Vagina (tissue), 2 donors: ENCODE measurements around the gene ZNF443. TPM values are rescaled to one million over a fixed set of nuclear protein-coding genes. Genes with fewer than 3 reads are reported as not detected.
A peak's percentile ranks its signal among the peaks of the same experiment; 100 is the strongest.
"Not testable (repeated sequence)": the region's sequence is repeated elsewhere in the genome, so short reads cannot be mapped to it uniquely, and the experiment has no call there.

Experiments used
- DNase-seq, 2 donors: peaks; one replicate each; pipeline ENCODE4 v3.0.0-alpha.2; 2017; ENCODE audit errors: extremely low spot score in 2 of 2
- H3K27ac ChIP-seq: fragments of 200-600 bp; sonication (generic); one replicate; pipeline ENCODE4 v1.5.1; 2019
- H3K27me3 ChIP-seq: fragments of 200-600 bp; sonication (generic); one replicate; pipeline ENCODE4 v1.5.1; 2019
- H3K36me3 ChIP-seq, 2 donors: fragments of 200-600 bp; sonication (generic); one replicate each; pipeline ENCODE4 v1.5.1; 2017 to 2019
- H3K4me1 ChIP-seq: fragments of 200-600 bp; sonication (generic); one replicate; pipeline ENCODE4 v1.5.1; 2019
- H3K4me3 ChIP-seq, 2 donors: fragments of 200-600 bp; sonication (generic); 1 replicate in 1 of 2; 2 replicates in 1 of 2; pipeline ENCODE4 v1.5.1; 2016 to 2019
- H3K9me3 ChIP-seq: fragments of 200-600 bp; sonication (generic); one replicate; pipeline ENCODE4 v1.5.1; 2019
- POLR2A ChIP-seq, 2 donors: fragments of 450-650 bp; IDR thresholded peaks; one replicate each; pipeline ENCODE4 v1.6.1; 2017; ENCODE audit warnings: antibody characterized with exemption in 2 of 2, mild to moderate bottlenecking in 2 of 2, moderate library complexity in 2 of 2
- POLR2AphosphoS5 ChIP-seq, 2 donors: sonication (generic); formaldehyde crosslinking; IDR thresholded peaks; one replicate each; pipeline ENCODE4 v1.9.0; 2017; ENCODE audit warnings: antibody characterized with exemption in 2 of 2, mild to moderate bottlenecking in 2 of 2, low read depth in 1 of 2; ENCODE audit not compliant: insufficient read depth in 1 of 2
- intact Hi-C: fragments of 100-400 bp; cut with DNase I; formaldehyde crosslinking; loops from one replicate; pipeline ENCODE4 v1.15.1; 2023
- total RNA-seq: library from RNA; depleted of rRNA; stranded (reverse); fragments of >200 nt; gene quantifications from one replicate; pipeline ENCODE4 v1.2.3, GENCODE V29; 2016
- TF ChIP-seq, protein P1 (sequence below), 3 experiments: fragments of 450-650 bp in 2 of 3; fragments of 200-600 bp in 1 of 3; sonication (generic) in 1 of 3; IDR thresholded peaks; one replicate each; pipeline ENCODE4 v1.5.1; 2017 to 2019; ENCODE audit warnings: antibody characterized with exemption in 3 of 3, mild to moderate bottlenecking in 2 of 3, moderate library complexity in 2 of 3

Gene ZNF443
- total RNA-seq, 1 donor from 2014 or later: 5.9 TPM

DNA sequence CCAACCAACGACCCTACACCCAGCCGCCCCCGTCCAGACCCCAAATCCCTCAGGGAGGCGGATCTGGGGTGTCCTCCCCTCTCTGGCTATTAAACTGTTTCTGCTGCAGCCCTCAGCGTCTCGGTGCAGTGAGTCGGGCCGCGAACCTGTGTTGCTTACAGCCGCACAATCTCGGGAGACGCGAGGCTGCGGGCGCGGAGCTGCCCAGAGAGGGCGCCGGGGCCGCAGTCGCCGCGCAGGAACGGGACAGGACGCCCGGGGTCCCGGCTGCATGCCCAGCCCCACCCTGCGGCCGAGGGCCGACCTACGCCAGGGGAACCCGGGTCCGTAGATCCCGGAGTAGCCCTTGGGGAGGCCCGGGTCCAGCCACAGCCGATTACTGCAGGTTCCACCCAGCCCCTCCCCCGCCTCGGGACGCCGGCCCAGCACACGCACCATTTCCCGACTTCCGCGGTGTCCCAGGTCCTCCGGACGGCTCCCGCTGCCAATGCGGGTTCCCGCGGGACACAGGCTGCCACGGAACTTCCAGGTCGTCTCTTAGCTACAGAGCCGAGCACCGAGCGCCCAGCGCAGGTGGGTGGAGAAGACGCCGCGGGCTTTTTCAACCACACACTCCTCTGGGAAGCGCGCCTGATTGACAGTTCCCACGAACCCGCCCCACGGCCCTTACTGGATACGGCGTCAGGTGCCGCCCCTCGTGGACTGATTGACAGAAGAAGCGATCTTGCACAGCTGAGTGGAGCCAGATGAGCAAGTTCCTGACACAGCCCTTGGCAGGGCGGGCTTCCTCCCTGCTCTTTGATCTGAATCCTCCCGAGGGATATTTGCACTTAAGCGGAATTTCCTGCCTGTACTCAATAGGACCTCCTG, 40.0 kb downstream of the ZNF443 start, which contains the start of gene ZNF799:
ZNF799 (minus strand) TSS at position 639 of the 870 bp plus-strand sequence; CDS start at position 438, 201 bp downstream.
- Histone ChIP-seq H3K4me3 (peak within 1 kb of the TSS; percentile 71 to 87), H3K4me1 (peaks cover 8% of the 10 kb centered on the region), H3K36me3 (no peaks in the 10 kb centered on the region), H3K27ac (peak within 1 kb of the TSS; percentile 76), H3K9me3 (no peaks in the 10 kb centered on the region), H3K27me3 (no peaks in the 10 kb centered on the region)
- peak; percentile 96 to 98 for DNase-seq
- TF ChIP-seq POLR2A (IDR thresholded peaks at IDR 0.05) (peak in 1 of 2 donors; percentile 40), POLR2AphosphoS5 (IDR thresholded peaks at IDR 0.05; ENCODE audit: insufficient read depth in 1 of 2, low read depth in 1 of 2) (peak; percentile 91)
- TF ChIP-seq, protein P1, sequence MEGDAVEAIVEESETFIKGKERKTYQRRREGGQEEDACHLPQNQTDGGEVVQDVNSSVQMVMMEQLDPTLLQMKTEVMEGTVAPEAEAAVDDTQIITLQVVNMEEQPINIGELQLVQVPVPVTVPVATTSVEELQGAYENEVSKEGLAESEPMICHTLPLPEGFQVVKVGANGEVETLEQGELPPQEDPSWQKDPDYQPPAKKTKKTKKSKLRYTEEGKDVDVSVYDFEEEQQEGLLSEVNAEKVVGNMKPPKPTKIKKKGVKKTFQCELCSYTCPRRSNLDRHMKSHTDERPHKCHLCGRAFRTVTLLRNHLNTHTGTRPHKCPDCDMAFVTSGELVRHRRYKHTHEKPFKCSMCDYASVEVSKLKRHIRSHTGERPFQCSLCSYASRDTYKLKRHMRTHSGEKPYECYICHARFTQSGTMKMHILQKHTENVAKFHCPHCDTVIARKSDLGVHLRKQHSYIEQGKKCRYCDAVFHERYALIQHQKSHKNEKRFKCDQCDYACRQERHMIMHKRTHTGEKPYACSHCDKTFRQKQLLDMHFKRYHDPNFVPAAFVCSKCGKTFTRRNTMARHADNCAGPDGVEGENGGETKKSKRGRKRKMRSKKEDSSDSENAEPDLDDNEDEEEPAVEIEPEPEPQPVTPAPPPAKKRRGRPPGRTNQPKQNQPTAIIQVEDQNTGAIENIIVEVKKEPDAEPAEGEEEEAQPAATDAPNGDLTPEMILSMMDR (IDR thresholded peaks at IDR 0.05): no peak
- intact Hi-C loops: no loop called here

DNA sequence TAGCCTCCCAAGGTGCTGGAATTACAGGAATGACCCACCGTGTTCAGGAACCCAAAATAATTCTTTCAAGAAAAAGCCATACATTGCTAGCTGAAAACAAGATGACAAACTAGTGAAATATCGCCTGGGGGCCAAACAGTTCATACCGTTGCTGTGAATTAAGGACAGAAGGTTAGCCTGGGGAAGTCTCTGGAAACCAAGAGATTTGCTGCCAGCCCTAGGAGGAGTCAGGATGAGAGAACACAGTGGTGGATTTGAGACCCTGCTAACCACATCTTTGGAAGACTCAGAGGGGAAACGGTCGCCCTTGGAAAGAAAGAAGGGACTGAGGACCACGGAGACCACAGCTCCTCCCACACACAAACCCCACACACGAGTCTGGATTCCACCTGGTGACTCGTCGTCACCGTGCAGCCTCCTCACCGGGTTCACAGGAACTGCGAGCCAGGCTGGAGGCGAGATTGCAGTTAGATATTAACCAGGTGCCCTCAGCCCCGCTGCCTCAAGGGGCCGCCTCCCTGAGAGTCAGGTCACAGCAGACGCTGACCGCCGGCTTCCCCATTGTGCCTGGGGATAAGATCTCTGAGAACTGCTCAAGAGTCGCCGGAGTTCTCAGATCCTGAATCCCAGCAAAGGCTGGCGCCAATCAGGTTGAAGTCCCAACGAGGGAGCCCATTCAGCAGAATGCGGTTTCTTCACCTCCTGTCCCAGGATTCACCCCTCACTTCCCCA, 40.8 kb downstream of the ZNF443 start:
- not testable (repeated sequence) for H3K27me3 ChIP-seq, H3K9me3 ChIP-seq

DNA sequence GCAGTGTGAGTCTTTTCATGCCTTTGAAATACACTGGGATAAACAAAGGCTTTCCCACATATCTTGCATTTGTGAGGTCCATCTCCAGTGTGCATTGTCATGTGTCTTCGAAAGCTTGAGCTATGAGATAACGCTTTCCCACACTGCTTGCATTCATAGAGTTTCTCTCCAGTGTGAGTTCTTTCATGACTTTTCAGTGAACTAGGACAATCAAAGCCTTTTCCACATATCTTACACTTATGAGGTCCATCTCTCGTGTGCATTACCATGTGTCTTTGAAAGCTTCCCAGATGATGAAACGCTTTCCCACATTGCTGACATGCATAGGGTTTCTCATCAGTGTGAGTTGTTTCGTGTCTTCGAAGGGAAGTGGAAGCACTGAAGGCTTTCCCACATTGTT, 49.7 kb downstream of the ZNF443 start:
- H3K27me3 ChIP-seq, H3K9me3 ChIP-seq, H3K27ac ChIP-seq, H3K4me3 ChIP-seq, DNase-seq, H3K4me1 ChIP-seq, intact Hi-C loops: not testable (repeated sequence)
- H3K36me3 ChIP-seq: peaks cover 0 to 25% of the 10 kb centered on the region in 2 donors

More for the DNA sequence above, 40.8 kb downstream of the ZNF443 start:
- H3K27ac ChIP-seq: peak overlapping the region; percentile 76
- DNase-seq, H3K36me3 ChIP-seq, intact Hi-C loops, H3K4me1 ChIP-seq: not testable (repeated sequence)
- peak overlapping the region; percentile 71 to 87 for H3K4me3 ChIP-seq

DNA sequence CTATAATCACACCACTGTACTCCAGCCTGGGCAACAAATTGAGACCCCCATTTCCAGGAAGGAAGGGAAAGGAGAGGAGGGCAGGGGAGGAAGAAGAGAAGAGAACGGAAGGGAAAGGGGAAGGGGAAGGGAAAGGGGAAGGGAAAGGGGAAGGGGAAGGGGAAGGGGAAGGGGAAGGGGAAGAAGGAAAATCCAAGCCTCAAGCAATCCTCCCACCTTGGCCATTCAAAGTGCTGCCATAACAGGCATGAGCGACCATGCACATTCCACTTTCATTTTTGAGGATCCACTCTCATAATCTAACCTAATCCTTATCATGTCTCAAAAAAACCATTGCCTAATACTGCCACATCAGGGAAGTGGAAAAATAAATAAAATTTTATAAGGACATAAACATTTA, 54.5 kb downstream of the ZNF443 start:
- H3K27me3 ChIP-seq, intact Hi-C loops, H3K4me3 ChIP-seq, H3K9me3 ChIP-seq, H3K27ac ChIP-seq, H3K4me1 ChIP-seq, DNase-seq: not testable (repeated sequence)
- peaks cover 0 to 42% of the 10 kb centered on the region in 2 donors for H3K36me3 ChIP-seq

DNA sequence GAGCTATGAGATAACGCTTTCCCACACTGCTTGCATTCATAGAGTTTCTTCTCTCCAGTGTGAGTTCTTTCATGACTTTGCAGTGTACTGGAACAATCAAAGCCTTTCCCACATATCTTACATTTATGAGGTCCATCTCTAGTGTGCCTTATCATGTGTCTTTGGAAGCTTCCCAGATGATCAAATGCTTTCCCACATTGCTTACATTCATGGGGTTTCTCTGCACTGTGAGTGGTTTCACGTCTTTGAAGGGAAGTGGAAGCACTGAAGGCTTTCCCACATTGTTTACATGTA, 60.4 kb downstream of the ZNF443 start:
- Histone ChIP-seq H3K36me3 (peaks cover 0 to 36% of the 10 kb centered on the region in 2 donors), H3K27me3 (no peaks in the 10 kb centered on the region), H3K4me3 (no peak overlapping the region), H3K27ac (no peak overlapping the region), H3K4me1 (no peaks in the 10 kb centered on the region), H3K9me3 (peaks cover 10% of the 10 kb centered on the region)
- TF ChIP-seq, protein P1 (IDR thresholded peaks at IDR 0.05): no peak
- TF ChIP-seq POLR2A (IDR thresholded peaks at IDR 0.05): no peak
- no peak for TF ChIP-seq POLR2AphosphoS5 (IDR thresholded peaks at IDR 0.05; ENCODE audit: insufficient read depth in 1 of 2, low read depth in 1 of 2)
- intact Hi-C loops: no loop called here
- DNase-seq: no peak

DNA sequence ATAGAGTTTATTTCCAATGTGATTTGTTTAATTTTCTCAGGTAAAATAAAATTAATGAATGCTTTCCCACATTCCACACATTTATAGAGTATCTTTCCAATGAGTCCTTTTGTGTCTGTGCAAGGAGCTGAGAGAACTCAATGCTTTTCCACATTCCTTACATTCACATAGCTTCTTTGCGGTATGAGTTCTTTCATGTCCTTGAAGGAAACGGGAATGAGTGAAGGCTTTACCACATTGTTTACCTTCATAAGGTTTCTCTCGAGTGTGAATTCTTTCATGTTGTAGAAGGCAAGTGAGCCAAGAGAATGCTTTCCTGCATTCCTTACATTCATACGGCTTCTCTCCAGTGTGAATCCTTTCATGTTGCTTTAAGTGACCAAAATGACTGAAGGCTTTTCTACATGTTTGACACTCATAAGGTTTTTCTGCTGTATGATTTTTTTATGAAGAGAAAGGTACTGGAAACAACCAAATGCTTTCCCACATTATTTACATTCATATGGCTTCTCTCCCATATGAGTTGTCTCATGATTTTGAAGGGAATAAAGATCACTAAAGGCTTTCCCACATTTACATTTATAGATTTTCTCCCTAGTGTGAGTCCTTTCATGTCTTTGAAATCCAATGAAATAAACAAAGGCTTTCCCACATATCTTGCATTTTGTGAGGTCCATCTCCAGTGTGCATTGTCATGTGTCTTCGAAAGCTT, 60.9 kb downstream of the ZNF443 start:
- Histone ChIP-seq H3K4me1 (no peaks in the 10 kb centered on the region), H3K36me3 (peaks cover 0 to 36% of the 10 kb centered on the region in 2 donors), H3K9me3 (peaks cover 10% of the 10 kb centered on the region), H3K27ac (no peak overlapping the region), H3K27me3 (no peaks in the 10 kb centered on the region), H3K4me3 (no peak overlapping the region)
- DNase-seq: no peak
- TF ChIP-seq, protein P1 (IDR thresholded peaks at IDR 0.05): no peak
- TF ChIP-seq POLR2AphosphoS5 (IDR thresholded peaks at IDR 0.05; ENCODE audit: insufficient read depth in 1 of 2, low read depth in 1 of 2) (no peak), POLR2A (IDR thresholded peaks at IDR 0.05) (no peak)
- intact Hi-C loops: no loop called here
